ENCODE data around the gene DTWD2.

- TF ChIP-seq CTCF (IDR thresholded peaks at IDR 0.05; ENCODE audit: insufficient read depth, low read length, poor library complexity, severe bottlenecking) (no peak), EZH2phosphoT487 (conservative IDR thresholded peaks at IDR 0.05; ENCODE audit: low read length) (no peak)
Observed at GRCh38 chr5:118919016-118919415, 69.3 kb downstream of the DTWD2 start.

Measured in SU-DHL-6 (cell line).